Suprapubic skin (tissue), 4 donors: ENCODE data around the gene METAP2. TPM values are rescaled to one million over a fixed set of nuclear protein-coding genes. Genes with fewer than 3 reads are reported as not detected.

Source experiments
- DNase-seq, 2 donors: peaks; one replicate each; pipeline ENCODE4 v3.0.0-alpha.2; 2019; ENCODE audit warnings: low spot score in 2 of 2
- H3K27ac ChIP-seq: fragments of 200-600 bp; sonication (generic); one replicate; pipeline ENCODE4 v1.5.1; 2019
- H3K27me3 ChIP-seq: fragments of 200-600 bp; sonication (generic); one replicate; pipeline ENCODE4 v1.5.1; 2019
- H3K36me3 ChIP-seq: fragments of 200-600 bp; sonication (generic); one replicate; pipeline ENCODE4 v1.5.1; 2019
- H3K4me1 ChIP-seq: fragments of 200-600 bp; sonication (generic); one replicate; pipeline ENCODE4 v1.5.1; 2019
- H3K4me3 ChIP-seq: fragments of 200-600 bp; sonication (generic); one replicate; pipeline ENCODE4 v1.5.1; 2019; ENCODE audit warnings: mild to moderate bottlenecking
- H3K9me3 ChIP-seq: fragments of 200-600 bp; sonication (generic); one replicate; pipeline ENCODE4 v1.5.1; 2019
- EP300 ChIP-seq: sonication (generic); formaldehyde crosslinking; IDR thresholded peaks from one replicate; pipeline ENCODE4 v1.6.1; 2017; ENCODE audit warnings: antibody characterized with exemption
- POLR2A ChIP-seq, 2 donors: fragments of 450-650 bp; IDR thresholded peaks; one replicate each; pipeline ENCODE4 v1.6.1; 2017; ENCODE audit warnings: antibody characterized with exemption in 2 of 2, mild to moderate bottlenecking in 2 of 2, moderate library complexity in 2 of 2
- POLR2AphosphoS5 ChIP-seq, 3 donors: sonication (generic); formaldehyde crosslinking; IDR thresholded peaks; one replicate each; pipeline ENCODE4 v1.6.1; 2017; ENCODE audit warnings: antibody characterized with exemption in 3 of 3
- WGBS: methylation state at CpG from one replicate; pipeline ENCODE4 v1.1.5; 2018; 5-methylcytosine and 5-hydroxymethylcytosine counted together
- total RNA-seq, 4 donors: library from RNA; depleted of rRNA; stranded (reverse); fragments of >200 nt; gene quantifications; one replicate each; pipeline ENCODE4 v1.1.0, GENCODE V29; 2016
- TF ChIP-seq, protein P1 (sequence below), 2 donors: fragments of 200-600 bp in 1 of 2; fragments of 450-650 bp in 1 of 2; sonication (generic) in 1 of 2; IDR thresholded peaks; one replicate each; pipeline ENCODE4 v1.5.1; 2016 to 2019; ENCODE audit warnings: antibody characterized with exemption in 2 of 2, mild to moderate bottlenecking in 1 of 2, moderate library complexity in 1 of 2

The METAP2 gene
- total RNA-seq, 4 donors from 2014 or later = 44.7 to 72.6 (median 61.8) TPM

DNA sequence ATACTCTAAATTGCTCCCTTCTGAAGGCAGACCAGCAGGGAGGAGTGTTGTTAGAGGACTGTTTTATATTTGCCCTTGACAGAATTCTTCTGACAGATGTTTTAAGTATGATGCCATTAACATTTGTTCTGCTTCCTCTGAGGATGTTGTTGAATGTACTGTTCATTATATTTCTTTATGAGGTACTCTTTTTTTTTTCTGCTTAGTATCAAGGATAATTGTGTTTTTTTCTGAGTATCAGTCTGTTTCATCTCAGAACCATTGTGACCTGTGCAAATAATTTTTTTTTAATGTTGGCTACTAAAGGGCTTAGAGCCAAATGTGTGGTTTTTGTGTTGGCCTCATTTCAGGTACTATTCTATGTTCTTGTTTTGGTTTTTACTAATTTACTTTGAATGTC, 10.6 kb downstream of the METAP2 start:
- no peak overlapping the region for H3K27ac ChIP-seq
- peaks cover 44% of the 10 kb centered on the region for H3K36me3 ChIP-seq

DNA sequence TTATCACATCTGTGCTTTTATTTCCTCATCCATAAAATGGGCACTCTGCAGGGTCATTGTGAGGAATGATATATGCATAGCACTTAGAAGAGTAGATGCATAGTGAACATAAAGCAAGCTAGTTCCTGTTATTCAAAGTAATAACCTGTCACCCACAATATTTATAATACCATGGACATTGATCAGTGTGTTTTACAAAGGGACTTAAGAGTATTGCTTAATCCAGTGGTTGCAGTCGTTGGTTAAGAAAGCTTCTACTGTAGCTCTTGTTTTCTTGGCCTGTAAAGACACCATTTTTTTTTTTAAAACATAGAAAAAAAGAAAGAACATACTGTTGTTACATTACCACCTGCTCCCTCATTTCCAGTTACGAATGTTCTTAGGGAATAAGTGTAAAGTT, 13.1 kb downstream of the METAP2 start:
- peaks cover 58% of the 10 kb centered on the region for H3K36me3 ChIP-seq

More for the DNA sequence above, 10.6 kb downstream of the METAP2 start:
- Histone ChIP-seq H3K9me3 (no peaks in the 10 kb centered on the region), H3K4me3 (no peak overlapping the region), H3K27me3 (no peaks in the 10 kb centered on the region), H3K4me1 (peaks cover 20% of the 10 kb centered on the region)
- no peak for DNase-seq
- TF ChIP-seq EP300 (no peak), POLR2AphosphoS5 (IDR thresholded peaks at IDR 0.05) (no peak), POLR2A (IDR thresholded peaks at IDR 0.05) (no peak)
- TF ChIP-seq, protein P1, sequence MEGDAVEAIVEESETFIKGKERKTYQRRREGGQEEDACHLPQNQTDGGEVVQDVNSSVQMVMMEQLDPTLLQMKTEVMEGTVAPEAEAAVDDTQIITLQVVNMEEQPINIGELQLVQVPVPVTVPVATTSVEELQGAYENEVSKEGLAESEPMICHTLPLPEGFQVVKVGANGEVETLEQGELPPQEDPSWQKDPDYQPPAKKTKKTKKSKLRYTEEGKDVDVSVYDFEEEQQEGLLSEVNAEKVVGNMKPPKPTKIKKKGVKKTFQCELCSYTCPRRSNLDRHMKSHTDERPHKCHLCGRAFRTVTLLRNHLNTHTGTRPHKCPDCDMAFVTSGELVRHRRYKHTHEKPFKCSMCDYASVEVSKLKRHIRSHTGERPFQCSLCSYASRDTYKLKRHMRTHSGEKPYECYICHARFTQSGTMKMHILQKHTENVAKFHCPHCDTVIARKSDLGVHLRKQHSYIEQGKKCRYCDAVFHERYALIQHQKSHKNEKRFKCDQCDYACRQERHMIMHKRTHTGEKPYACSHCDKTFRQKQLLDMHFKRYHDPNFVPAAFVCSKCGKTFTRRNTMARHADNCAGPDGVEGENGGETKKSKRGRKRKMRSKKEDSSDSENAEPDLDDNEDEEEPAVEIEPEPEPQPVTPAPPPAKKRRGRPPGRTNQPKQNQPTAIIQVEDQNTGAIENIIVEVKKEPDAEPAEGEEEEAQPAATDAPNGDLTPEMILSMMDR (IDR thresholded peaks at IDR 0.05) = no peak

DNA sequence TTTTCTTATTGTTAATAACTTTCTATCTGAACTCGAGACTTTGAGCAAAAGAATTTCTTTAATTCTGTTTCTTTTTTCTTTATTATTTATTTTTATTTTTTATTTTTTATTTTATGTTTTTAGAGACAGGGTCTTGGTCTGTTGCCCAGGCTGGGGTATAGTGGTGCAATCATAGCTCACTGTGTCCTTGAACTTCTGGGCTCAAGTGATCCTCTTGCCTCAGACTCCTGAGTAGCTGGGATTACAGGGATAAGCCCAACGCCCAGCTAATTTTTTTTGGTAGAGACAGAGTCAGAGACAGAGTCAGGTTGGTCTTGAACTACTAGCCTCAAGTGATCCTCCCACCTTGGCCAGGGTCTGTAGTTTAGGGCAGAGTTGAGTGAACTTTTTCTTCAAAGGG, 18.5 kb downstream of the METAP2 start:
- no peaks in the 10 kb centered on the region for H3K27me3 ChIP-seq
- H3K36me3 ChIP-seq = peaks cover 68% of the 10 kb centered on the region
- no peak overlapping the region for H3K27ac ChIP-seq
- DNase-seq = no peak
- 86% methylated on average over 2 of the region's 2 CpGs for WGBS
- no peaks in the 10 kb centered on the region for H3K4me1 ChIP-seq
- TF ChIP-seq, protein P1 (IDR thresholded peaks at IDR 0.05) = no peak
- TF ChIP-seq EP300 (no peak), POLR2AphosphoS5 (IDR thresholded peaks at IDR 0.05) (no peak)
- H3K4me3 ChIP-seq = no peak overlapping the region
- H3K9me3 ChIP-seq = no peaks in the 10 kb centered on the region

More for the DNA sequence above, 13.1 kb downstream of the METAP2 start:
- Histone ChIP-seq H3K9me3 (no peaks in the 10 kb centered on the region), H3K4me1 (peaks cover 7% of the 10 kb centered on the region), H3K27ac (no peak overlapping the region), H3K4me3 (no peak overlapping the region), H3K27me3 (no peaks in the 10 kb centered on the region)
- no peak for DNase-seq
- TF ChIP-seq, protein P1 (IDR thresholded peaks at IDR 0.05) = no peak
- no peak for TF ChIP-seq POLR2A (IDR thresholded peaks at IDR 0.05)
- no peak for TF ChIP-seq EP300
- no peak for TF ChIP-seq POLR2AphosphoS5 (IDR thresholded peaks at IDR 0.05)
- 68% methylated on average over 2 of the region's 2 CpGs for WGBS

DNA sequence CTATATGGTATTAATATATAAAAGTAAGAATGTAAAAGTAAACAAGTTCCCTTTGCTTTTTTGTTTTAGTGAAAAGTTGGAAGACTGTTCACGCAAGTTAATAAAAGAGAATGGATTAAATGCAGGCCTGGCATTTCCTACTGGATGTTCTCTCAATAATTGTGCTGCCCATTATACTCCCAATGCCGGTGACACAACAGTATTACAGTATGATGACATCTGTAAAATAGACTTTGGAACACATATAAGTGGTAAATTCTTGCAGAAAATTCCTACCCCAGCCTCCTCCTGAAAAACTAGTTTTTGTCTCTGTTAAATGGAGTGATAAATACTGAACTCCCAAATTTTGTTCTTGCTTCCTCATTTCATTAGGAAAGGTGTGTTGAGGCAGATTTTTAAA, 20.9 kb downstream of the METAP2 start:
- no peaks in the 10 kb centered on the region for H3K27me3 ChIP-seq
- DNase-seq = no peak
- peaks cover 73% of the 10 kb centered on the region for H3K36me3 ChIP-seq
- no peak overlapping the region for H3K4me3 ChIP-seq
- no peaks in the 10 kb centered on the region for H3K4me1 ChIP-seq
- H3K27ac ChIP-seq = no peak overlapping the region
- 98% methylated on average over 2 of the region's 2 CpGs for WGBS
- TF ChIP-seq POLR2AphosphoS5 (IDR thresholded peaks at IDR 0.05) (no peak), EP300 (no peak), POLR2A (IDR thresholded peaks at IDR 0.05) (no peak)
- TF ChIP-seq, protein P1 (IDR thresholded peaks at IDR 0.05) = no peak
- H3K9me3 ChIP-seq = no peaks in the 10 kb centered on the region

DNA sequence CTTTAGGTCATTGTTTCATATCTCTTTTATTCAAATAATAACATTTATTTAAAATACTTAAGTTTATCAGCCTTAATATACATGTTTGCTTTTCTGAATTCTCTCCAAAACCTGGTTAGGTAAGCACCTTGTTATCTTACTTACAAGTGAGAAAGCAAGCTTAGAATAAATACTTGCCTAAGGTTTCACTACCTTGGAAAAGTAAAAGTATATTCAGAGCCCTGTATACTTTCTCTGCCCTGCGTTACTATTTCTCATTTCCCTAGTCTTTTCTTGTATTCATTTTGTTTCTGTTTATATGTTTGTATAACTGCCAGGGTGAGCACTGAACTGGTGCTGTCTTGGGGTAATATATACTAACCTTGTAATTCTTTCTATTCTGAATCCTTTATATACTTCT, 21.5 kb downstream of the METAP2 start:
- Histone ChIP-seq H3K4me3 (no peak overlapping the region), H3K36me3 (peaks cover 68% of the 10 kb centered on the region), H3K27me3 (no peaks in the 10 kb centered on the region), H3K9me3 (no peaks in the 10 kb centered on the region), H3K4me1 (no peaks in the 10 kb centered on the region), H3K27ac (no peak overlapping the region)
- DNase-seq = no peak
- TF ChIP-seq POLR2A (IDR thresholded peaks at IDR 0.05) (no peak), POLR2AphosphoS5 (IDR thresholded peaks at IDR 0.05) (no peak), EP300 (no peak)
- TF ChIP-seq, protein P1 (IDR thresholded peaks at IDR 0.05) = no peak
- WGBS = 87% methylated on average over 1 of the region's 1 CpG
